Esophagus muscularis mucosa (tissue), 3 donors: ENCODE data around the gene MPRIP.
"Not testable (repeated sequence)": the region's sequence is repeated elsewhere in the genome, so short reads cannot be mapped to it uniquely, and the experiment has no call there.

Experiments used
- POLR2A ChIP-seq: fragments of 450-650 bp; IDR thresholded peaks from one replicate; pipeline ENCODE4 v1.6.1; 2017; ENCODE audit warnings: antibody characterized with exemption, moderate library complexity, mild to moderate bottlenecking, low read depth
- POLR2AphosphoS5 ChIP-seq, 2 donors: sonication (generic); formaldehyde crosslinking; IDR thresholded peaks; one replicate each; pipeline ENCODE4 v1.6.1; 2017; ENCODE audit warnings: antibody characterized with exemption in 2 of 2
- TF ChIP-seq, protein P1 (sequence below), 3 experiments: fragments of 200-600 bp in 2 of 3; fragments of 450-650 bp in 1 of 3; sonication (generic) in 2 of 3; IDR thresholded peaks; one replicate each; pipeline ENCODE4 v1.5.1; 2017 to 2019; ENCODE audit warnings: antibody characterized with exemption in 3 of 3, mild to moderate bottlenecking in 2 of 3, moderate library complexity in 1 of 3

DNA sequence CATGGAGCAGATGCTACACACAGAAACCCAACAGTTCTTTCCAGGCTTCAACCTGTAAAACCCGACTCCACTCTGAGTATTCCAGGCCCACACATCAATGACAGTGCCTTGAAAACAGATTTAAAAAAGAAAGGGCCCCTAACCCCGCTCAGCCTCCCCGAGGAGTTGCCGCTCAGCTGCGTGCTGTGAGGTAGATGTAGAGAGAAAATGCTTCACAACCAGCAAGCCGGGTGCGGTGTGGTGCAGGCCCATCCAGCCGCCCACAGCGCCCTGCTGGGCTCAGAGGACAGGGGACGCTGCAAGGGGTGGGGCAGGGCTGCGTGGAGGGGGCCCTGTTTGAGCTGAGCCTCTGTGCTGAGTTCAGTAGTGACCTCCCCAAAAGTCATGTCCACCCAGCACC lies 45.5 kb upstream of the MPRIP start:
- TF ChIP-seq, protein P1, sequence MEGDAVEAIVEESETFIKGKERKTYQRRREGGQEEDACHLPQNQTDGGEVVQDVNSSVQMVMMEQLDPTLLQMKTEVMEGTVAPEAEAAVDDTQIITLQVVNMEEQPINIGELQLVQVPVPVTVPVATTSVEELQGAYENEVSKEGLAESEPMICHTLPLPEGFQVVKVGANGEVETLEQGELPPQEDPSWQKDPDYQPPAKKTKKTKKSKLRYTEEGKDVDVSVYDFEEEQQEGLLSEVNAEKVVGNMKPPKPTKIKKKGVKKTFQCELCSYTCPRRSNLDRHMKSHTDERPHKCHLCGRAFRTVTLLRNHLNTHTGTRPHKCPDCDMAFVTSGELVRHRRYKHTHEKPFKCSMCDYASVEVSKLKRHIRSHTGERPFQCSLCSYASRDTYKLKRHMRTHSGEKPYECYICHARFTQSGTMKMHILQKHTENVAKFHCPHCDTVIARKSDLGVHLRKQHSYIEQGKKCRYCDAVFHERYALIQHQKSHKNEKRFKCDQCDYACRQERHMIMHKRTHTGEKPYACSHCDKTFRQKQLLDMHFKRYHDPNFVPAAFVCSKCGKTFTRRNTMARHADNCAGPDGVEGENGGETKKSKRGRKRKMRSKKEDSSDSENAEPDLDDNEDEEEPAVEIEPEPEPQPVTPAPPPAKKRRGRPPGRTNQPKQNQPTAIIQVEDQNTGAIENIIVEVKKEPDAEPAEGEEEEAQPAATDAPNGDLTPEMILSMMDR (IDR thresholded peaks at IDR 0.05) = not testable (repeated sequence)
- TF ChIP-seq POLR2A; POLR2AphosphoS5 (IDR thresholded peaks at IDR 0.05): not testable (repeated sequence)
